ENCODE data around the gene SURF6.
"Not testable (repeated sequence)": the region's sequence is repeated elsewhere in the genome, so short reads cannot be mapped to it uniquely, and the experiment has no call there.

The SURF6 gene

GRCh38 chr9:133303266-133304157 lies 32.5 kb downstream of the SURF6 start:
- no peaks in the 10 kb centered on the region for H3K79me2 ChIP-seq (ENCODE audit: control insufficient read depth, low read length)
- H3K9me3 ChIP-seq (ENCODE audit: control insufficient read depth, insufficient read depth, low read length), result no peaks in the 10 kb centered on the region
- no peaks in the 10 kb centered on the region for H3K36me3 ChIP-seq (ENCODE audit: control insufficient read depth, low read length)
- H3F3A ChIP-seq (ENCODE audit: control insufficient read depth, insufficient read depth), result no peaks in the 10 kb centered on the region
- no peaks in the 10 kb centered on the region for H3K4me1 ChIP-seq (ENCODE audit: control insufficient read depth, low read length)
- no peaks in the 10 kb centered on the region for H3K9me2 ChIP-seq (replicated peaks; ENCODE audit: control insufficient read depth, low read length)
- no peak overlapping the region for H3K27ac ChIP-seq (ENCODE audit: low read depth, low read length)
- H3K4me3 ChIP-seq (ENCODE audit: low read length), result no peak overlapping the region
- H3K4me2 ChIP-seq (ENCODE audit: low read length), result no peak overlapping the region
- TF ChIP-seq CTCF (IDR thresholded peaks at IDR 0.05; ENCODE audit: low read depth, low read length, poor library complexity, severe bottlenecking), result no peak
- TF ChIP-seq EZH2phosphoT487 (IDR thresholded peaks at IDR 0.05; ENCODE audit: borderline replicate concordance, low read length), result no peak
- no peaks in the 10 kb centered on the region for H3K27me3 ChIP-seq (ENCODE audit: control insufficient read depth, low read length)
- H4K20me1 ChIP-seq (ENCODE audit: control insufficient read depth, insufficient read depth, low read depth, low read length), result no peaks in the 10 kb centered on the region

- Histone ChIP-seq H3K79me2 (ENCODE audit: control insufficient read depth, low read length) (no peaks in the 10 kb centered on the region), H3K9me3 (ENCODE audit: control insufficient read depth, insufficient read depth, low read length) (no peaks in the 10 kb centered on the region), H3K27ac (ENCODE audit: low read depth, low read length) (no peak overlapping the region), H4K20me1 (ENCODE audit: control insufficient read depth, insufficient read depth, low read depth, low read length) (no peaks in the 10 kb centered on the region), H3K4me1 (ENCODE audit: control insufficient read depth, low read length) (no peaks in the 10 kb centered on the region), H3K27me3 (ENCODE audit: control insufficient read depth, low read length) (no peaks in the 10 kb centered on the region), H3K9me2 (replicated peaks; ENCODE audit: control insufficient read depth, low read length) (no peaks in the 10 kb centered on the region), H3K4me2 (ENCODE audit: low read length) (no peak overlapping the region), H3K36me3 (ENCODE audit: control insufficient read depth, low read length) (no peaks in the 10 kb centered on the region), H3K4me3 (ENCODE audit: low read length) (no peak overlapping the region), H3F3A (ENCODE audit: control insufficient read depth, insufficient read depth) (no peaks in the 10 kb centered on the region)
- TF ChIP-seq CTCF (IDR thresholded peaks at IDR 0.05; ENCODE audit: low read depth, low read length, poor library complexity, severe bottlenecking) (no peak), EZH2phosphoT487 (IDR thresholded peaks at IDR 0.05; ENCODE audit: borderline replicate concordance, low read length) (no peak)
Measured at GRCh38 chr9:133301253-133302230, 34.4 kb downstream of the SURF6 start.

- not testable (repeated sequence) for H3K4me3 ChIP-seq (ENCODE audit: low read length); H3K36me3 ChIP-seq (ENCODE audit: control insufficient read depth, low read length); H3K79me2 ChIP-seq (ENCODE audit: control insufficient read depth, low read length); H3K4me1 ChIP-seq (ENCODE audit: control insufficient read depth, low read length); H3K9me3 ChIP-seq (ENCODE audit: control insufficient read depth, insufficient read depth, low read length); H3K27ac ChIP-seq (ENCODE audit: low read depth, low read length); H4K20me1 ChIP-seq (ENCODE audit: control insufficient read depth, insufficient read depth, low read depth, low read length); H3K9me2 ChIP-seq (replicated peaks; ENCODE audit: control insufficient read depth, low read length); H3K27me3 ChIP-seq (ENCODE audit: control insufficient read depth, low read length); H3K4me2 ChIP-seq (ENCODE audit: low read length); H3F3A ChIP-seq (ENCODE audit: control insufficient read depth, insufficient read depth)
Measured at GRCh38 chr9:133299996-133300395, 36.0 kb downstream of the SURF6 start.
